GM19238 (cell line): Measurements from ENCODE around the gene CACNA2D2.

Source experiments
- DNase-seq: peaks from one replicate; pipeline ENCODE4 v3.0.0; 2011; ENCODE audit warnings: low spot score; ENCODE audit not compliant: insufficient read length

CACNA2D2 gene

DNA sequence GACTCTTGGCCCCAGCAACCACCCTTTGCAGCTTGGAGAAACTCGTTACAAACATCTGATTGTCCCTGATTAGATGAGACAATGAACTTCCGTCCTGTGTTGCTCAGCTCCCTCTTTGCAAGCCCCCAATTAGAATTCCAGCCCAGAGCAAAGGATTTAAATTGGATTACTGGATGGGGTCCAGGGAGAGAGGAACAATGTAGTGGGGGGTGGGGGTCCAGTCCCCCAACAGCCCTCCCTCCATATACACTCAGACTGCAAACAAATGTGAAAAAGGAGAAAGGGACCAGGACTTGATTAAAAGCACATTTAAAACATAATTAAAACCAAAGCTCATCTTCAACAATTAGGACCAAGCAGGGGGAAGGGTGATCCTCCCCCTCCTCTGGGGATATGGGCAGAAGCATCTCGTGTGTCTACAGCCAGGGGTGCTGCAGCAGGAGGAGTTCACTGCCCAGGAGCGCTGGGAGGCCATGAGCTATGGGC, 72.4 kb downstream of the CACNA2D2 start:
- DNase-seq: no peak

- DNase-seq: no peak
These were observed 73.2 kb downstream of the CACNA2D2 start for GRCh38 chr3:50430191-50430590.

DNA sequence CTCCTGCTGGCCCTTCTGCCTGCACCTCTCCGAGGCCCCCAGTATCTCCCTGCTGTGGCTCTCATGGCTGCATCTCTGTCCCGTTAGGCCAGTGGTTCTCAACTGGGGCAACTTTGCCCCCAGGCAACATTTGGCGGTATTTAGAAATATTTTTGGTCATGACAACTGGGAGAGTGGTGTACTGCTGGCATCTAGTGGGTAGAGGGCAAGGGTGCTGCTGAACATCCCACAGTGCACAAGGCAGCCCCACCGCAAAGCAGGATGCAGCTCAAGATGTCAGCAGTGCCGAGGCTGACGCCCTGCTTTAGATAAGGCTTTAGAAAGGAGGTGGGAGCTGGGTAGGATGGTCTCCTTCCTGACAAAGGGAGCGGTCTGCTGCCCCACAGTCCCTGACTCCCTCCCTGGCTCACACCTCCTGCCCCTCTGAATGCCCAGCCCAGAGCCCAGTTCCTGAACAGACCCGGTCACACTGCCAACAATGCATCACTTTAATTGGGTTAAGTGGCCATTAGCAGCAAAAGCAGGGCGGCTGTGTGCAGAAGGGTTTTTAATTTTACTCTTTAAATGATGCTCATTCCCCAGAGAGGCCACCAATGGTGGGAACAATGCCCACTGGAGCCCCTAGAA, 75.3 kb downstream of the CACNA2D2 start:
- DNase-seq: no peak

- no peak for DNase-seq
These were observed 76.2 kb downstream of the CACNA2D2 start for GRCh38 chr3:50427217-50427616.

- no peak for DNase-seq
These were observed 77.5 kb downstream of the CACNA2D2 start for GRCh38 chr3:50425911-50426310.

- DNase-seq: no peak
These were observed 79.9 kb downstream of the CACNA2D2 start for GRCh38 chr3:50423543-50423942.

GRCh38 chr3:50422153-50422552, 81.3 kb downstream of the CACNA2D2 start:
- DNase-seq: no peak

- no peak for DNase-seq
These were observed 83.7 kb downstream of the CACNA2D2 start for GRCh38 chr3:50419595-50420370.

- DNase-seq: no peak
These were observed 84.6 kb downstream of the CACNA2D2 start for GRCh38 chr3:50418850-50419249.

- DNase-seq: no peak
These were observed 85.8 kb downstream of the CACNA2D2 start for GRCh38 chr3:50417637-50418033.

DNA sequence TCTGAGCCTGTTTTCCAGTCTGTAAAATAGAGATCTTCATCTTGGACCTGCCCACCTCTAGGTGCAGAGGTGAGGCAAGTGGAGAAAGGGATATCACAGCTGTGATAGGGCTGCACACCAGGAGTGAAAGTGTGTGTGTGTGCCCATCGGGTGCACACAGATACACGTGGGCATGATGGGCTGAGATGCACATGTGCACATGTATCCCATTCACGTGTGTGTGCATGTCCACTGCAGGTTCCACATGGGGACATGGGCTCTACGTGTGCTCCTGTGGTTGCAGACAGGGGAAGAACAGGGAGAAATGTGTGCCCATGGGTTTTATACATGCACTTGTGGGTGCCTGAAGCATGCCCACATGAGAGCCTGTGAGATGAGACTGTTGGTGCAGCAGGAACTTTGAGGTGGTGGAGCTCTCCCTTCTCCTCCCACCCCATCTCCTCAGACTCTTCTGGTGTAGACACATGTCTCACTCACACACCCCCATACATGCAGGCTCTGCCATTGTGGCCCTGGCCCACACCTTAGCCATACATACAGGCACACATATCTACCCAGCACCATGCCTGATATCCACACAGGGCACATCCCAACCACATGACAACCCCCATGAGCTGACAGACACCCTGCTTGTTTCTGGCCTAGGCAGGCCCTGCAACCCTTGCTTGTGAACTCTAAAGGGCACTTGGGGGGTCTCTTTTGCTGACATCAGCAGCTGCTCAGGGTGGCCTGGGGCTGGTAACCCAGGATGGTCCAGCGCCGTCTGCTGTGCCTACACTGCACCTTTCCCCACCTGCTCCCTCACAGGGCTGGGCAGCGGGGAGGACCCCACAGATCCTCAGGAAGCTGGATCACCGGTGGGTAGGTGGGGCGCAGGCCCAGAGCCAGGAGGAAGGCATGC, 86.4 kb downstream of the CACNA2D2 start:
- DNase-seq: no peak

GRCh38 chr3:50415816-50416215, 87.6 kb downstream of the CACNA2D2 start:
- no peak for DNase-seq

GRCh38 chr3:50415061-50415460, 88.4 kb downstream of the CACNA2D2 start:
- no peak for DNase-seq

- DNase-seq: no peak
These were observed 88.8 kb downstream of the CACNA2D2 start for GRCh38 chr3:50414616-50415015.

DNA sequence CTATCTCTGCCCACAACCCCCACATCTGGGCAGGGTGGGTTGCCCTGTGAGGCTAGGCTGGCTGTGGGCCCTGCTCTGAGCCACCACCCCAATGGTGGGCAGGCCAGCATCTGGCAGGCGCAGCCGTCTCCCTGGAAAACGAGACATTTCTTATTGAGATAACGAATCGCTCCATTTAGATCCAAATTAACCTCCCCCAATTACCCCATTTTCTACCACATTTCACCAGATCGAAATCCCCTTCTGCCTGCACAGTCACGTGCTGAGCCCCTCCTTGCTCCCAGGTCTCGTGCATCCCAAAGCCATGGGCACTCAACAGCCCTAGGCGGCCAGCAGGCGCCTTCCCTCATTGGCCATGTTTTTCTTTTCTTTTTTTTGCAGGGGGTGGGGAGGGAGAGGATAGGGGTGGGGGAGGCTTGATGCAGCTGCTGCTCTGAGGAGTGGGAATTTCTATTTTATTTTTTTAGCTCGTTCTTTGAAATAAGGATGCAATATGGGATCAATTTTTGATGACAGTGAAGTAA, 91.1 kb downstream of the CACNA2D2 start:
- DNase-seq: no peak

DNA sequence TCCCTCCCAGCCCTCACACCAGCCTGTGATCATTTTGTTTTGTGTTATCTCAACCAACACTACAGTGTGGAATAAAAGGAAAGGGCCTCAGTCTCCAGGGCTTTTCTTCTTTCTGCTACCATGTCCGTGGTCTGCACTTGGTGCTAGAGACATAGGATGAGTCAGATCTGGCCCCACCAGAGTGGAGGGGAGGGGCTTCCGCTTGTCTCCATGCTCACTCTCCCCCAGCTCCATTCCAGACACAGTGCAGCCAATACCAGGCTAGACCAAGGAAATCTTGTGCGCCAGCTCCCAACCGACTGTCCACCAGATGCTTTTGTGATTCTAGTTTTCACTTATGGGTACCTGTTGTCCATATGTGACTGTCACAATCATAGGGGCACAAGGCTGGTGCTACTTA, 92.2 kb downstream of the CACNA2D2 start:
- no peak for DNase-seq

GRCh38 chr3:50410608-50411139, 92.8 kb downstream of the CACNA2D2 start:
- no peak for DNase-seq

GRCh38 chr3:50410185-50410584, 93.2 kb downstream of the CACNA2D2 start:
- no peak for DNase-seq

DNA sequence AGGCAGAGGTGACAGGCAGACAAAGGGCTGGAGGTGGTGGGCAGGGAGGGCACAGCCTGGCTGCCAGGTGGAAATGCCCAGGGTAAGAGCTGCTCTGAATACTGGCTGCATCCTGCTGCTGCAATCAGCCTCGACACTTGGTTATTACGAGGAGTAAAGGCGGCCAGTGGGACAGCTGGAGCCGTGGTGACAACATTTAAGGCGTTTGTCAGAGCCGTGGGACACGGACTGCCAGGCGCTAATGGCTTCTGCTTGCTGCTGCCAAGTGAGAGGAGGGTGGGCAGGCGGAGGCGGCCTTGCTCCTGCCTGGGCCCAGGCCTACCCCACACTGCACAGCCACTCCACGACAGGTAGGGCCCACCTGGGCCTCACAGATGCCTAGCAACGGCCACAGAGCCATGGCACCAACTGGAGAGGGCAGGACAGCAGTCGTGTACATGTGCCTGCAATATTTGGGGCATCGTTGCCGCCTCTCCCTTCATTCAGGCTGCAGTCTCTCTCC, 94.9 kb downstream of the CACNA2D2 start:
- no peak for DNase-seq

DNA sequence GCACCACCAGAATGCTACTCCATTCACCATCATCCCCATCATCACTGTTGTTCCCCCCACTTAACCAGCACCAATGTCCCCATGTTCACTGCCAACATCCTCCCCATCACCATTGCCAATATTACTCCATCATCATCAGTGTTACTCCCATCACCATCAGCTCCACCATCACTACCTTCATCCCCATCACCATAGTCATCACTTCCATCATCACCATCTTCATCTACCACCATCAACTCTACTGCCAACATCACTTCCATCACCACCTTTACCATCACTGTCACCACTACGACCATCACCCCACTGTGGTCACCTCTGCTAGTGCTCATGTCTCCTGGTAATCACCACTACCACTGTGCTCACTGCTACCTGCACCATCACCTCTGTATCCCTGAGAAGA, 96.9 kb downstream of the CACNA2D2 start:
- no peak for DNase-seq

DNA sequence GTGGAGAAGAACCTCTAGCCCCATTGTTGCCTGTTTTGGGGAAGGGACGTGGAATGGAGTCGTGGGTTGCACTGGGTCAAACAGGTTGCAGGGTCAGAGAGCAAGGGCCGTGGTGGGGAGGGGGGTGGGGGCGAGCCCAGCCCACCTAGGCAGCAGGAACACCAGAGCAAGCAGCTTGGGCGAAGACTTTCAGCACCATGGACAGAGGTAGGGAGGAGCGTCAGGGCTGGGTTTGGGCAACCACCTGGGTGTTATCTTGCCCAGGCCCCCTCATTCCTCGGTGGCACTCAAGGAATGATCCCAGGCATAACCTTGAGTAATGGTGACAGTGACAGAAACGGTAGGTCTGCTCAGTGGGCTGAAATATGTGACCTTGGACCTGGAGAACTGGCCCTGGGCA, 98.2 kb downstream of the CACNA2D2 start:
- DNase-seq: no peak
